Measurements from ENCODE around the gene PLA2G5.

DNA sequence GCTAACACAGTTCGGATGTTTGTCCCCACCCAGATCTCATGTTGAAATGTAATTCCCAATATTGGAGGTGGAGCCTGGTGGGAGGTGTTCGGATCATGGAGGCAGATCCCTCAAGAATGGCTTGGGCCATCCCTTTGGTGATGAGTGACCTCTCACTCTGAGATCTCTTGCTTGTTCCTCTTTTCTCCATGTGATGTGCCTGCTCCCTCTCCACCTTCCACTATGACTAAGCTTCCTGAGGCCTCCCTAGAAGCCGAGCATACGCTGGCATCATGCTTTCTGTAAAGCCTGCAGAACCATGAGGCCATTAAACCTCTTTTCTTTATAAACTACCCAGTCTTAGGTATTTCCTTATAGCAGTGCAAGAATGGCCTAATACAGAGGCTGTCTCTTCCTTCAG is 8.1 kb upstream of the PLA2G5 start:
- TF ChIP-seq EZH2phosphoT487 (IDR thresholded peaks at IDR 0.05; ENCODE audit: borderline replicate concordance, low read depth, low read length): no peak
- TF ChIP-seq, protein P1, sequence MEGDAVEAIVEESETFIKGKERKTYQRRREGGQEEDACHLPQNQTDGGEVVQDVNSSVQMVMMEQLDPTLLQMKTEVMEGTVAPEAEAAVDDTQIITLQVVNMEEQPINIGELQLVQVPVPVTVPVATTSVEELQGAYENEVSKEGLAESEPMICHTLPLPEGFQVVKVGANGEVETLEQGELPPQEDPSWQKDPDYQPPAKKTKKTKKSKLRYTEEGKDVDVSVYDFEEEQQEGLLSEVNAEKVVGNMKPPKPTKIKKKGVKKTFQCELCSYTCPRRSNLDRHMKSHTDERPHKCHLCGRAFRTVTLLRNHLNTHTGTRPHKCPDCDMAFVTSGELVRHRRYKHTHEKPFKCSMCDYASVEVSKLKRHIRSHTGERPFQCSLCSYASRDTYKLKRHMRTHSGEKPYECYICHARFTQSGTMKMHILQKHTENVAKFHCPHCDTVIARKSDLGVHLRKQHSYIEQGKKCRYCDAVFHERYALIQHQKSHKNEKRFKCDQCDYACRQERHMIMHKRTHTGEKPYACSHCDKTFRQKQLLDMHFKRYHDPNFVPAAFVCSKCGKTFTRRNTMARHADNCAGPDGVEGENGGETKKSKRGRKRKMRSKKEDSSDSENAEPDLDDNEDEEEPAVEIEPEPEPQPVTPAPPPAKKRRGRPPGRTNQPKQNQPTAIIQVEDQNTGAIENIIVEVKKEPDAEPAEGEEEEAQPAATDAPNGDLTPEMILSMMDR (conservative IDR thresholded peaks at IDR 0.05; ENCODE audit: low read length): no peak
